22Rv1 (cell line): Measurements from ENCODE around the gene COL13A1.

Experiments used
- H3K27ac ChIP-seq: fragments of 450-650 bp; 2 replicates; pipeline ENCODE4 v1.5.1; 2017
- CTCF ChIP-seq: fragments of 450-650 bp; IDR thresholded peaks from 2 replicates; pipeline ENCODE4 v1.5.1; 2017; ENCODE audit warnings: mild to moderate bottlenecking
- ZFX ChIP-seq: fragments of 450-650 bp; IDR thresholded peaks from 2 replicates; pipeline ENCODE4 v1.6.1; 2017; ENCODE audit warnings: antibody characterized with exemption, borderline replicate concordance

Gene COL13A1

GRCh38 chr10:69991151-69991550 lies 189.4 kb downstream of the COL13A1 start:
- no peak overlapping the region for H3K27ac ChIP-seq
- TF ChIP-seq ZFX = no peak
- no peak for TF ChIP-seq CTCF

- H3K27ac ChIP-seq = no peak overlapping the region
- TF ChIP-seq CTCF (no peak), ZFX (no peak)
These were observed 192.6 kb downstream of the COL13A1 start for GRCh38 chr10:69994262-69994661.

- no peak overlapping the region for H3K27ac ChIP-seq
- no peak for TF ChIP-seq ZFX
- no peak for TF ChIP-seq CTCF
These were observed 194.9 kb downstream of the COL13A1 start for GRCh38 chr10:69996611-69997010.

GRCh38 chr10:70000262-70000661 lies 198.6 kb downstream of the COL13A1 start:
- TF ChIP-seq CTCF = no peak
- TF ChIP-seq ZFX = no peak

GRCh38 chr10:70007116-70007820 lies 205.6 kb downstream of the COL13A1 start:
- TF ChIP-seq ZFX = no peak
- TF ChIP-seq CTCF = no peak
- no peak overlapping the region for H3K27ac ChIP-seq

More at GRCh38 chr10:70000262-70000661, 198.6 kb downstream of the COL13A1 start:
- no peak overlapping the region for H3K27ac ChIP-seq
